ENCODE results near the gene TMEM184B. TPM values are rescaled to one million over a fixed set of nuclear protein-coding genes. Genes with fewer than 3 reads are reported as not detected.

The TMEM184B gene
- total and polyA plus RNA-seq, 2 of the 8 experiments (the other 6 are each of a cell fraction or from before 2014, with no cell fraction given), result 41.6 to 81.0 TPM

DNA sequence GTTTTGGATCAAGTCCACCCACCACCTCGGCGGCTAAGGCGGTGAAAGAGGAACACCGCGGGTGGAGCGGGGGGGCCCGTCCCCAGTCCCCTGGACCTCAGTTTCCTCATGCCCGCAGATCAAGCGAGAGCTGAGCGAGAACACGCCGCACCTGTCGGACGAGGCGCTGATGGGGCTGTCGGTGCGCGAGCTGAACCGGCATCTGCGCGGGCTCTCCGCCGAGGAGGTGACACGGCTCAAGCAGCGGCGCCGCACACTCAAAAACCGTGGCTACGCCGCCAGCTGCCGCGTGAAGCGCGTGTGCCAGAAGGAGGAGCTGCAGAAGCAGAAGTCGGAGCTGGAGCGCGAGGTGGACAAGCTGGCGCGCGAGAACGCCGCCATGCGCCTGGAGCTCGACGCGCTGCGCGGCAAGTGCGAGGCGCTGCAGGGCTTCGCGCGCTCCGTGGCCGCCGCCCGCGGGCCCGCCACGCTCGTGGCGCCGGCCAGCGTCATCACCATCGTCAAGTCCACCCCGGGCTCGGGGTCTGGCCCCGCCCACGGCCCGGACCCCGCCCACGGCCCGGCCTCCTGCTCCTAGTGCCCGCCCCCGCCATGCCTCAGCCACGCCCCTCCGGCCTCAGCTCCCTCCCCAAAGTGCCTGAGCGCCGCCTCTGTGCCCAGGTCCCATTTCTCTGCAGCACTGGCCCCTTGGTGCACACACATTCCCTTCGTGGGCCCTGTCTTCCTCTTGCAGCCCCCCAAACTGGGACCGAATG lies 58.3 kb downstream of the TMEM184B start:
- Histone ChIP-seq H4K20me1 (replicated peaks in 1 of 2; ENCODE audit: control insufficient read depth in 1 of 2, insufficient read depth in 2 of 2, low read length in 2 of 2) (peaks cover 7 to 20% of the 10 kb centered on the region in 2 experiments), H3K27me3 (replicated peaks in 1 of 4; ENCODE audit: control insufficient read depth in 3 of 4, extremely low read depth in 1 of 4, insufficient read depth in 3 of 4, low read length in 3 of 4) (peaks cover 0 to 16% (median 13%) of the 10 kb centered on the region in 4 experiments; a peak in 5 of 7 replicates), H2AK5ac (ENCODE audit: low read depth, low read length) (no peak overlapping the region), H3K4ac (replicated peaks; ENCODE audit: insufficient read length, low read depth, low read length) (no peak overlapping the region), H3K18ac (ENCODE audit: extremely low read depth, low read length) (no peak overlapping the region; the same call in 1 of the 2 replicates), H2BK20ac (ENCODE audit: low read length) (no peak overlapping the region), H3K79me1 (ENCODE audit: low read depth, low read length) (peaks cover 3% of the 10 kb centered on the region; the same call in 1 of the 2 replicates), H2AFZ (ENCODE audit: low read length) (peak overlapping the region; percentile 27; the same call in 1 of the 2 replicates), H4K91ac (replicated peaks; ENCODE audit: insufficient read length, low read length) (peak overlapping the region; percentile 63), H3K14ac (ENCODE audit: insufficient read length) (no peak overlapping the region), H4K5ac (ENCODE audit: insufficient read length, low read depth, low read length) (no peak overlapping the region), H3K79me2 (ENCODE audit: control insufficient read depth in 1 of 2, insufficient read depth in 2 of 2, low read length in 2 of 2) (no peaks in the 10 kb centered on the region), H3K23me2 (ENCODE audit: low read depth, low read length) (peaks cover 6% of the 10 kb centered on the region; the same call in 1 of the 2 replicates), H2BK120ac (replicated peaks; ENCODE audit: low read depth, low read length) (no peak overlapping the region), H2BK5ac (ENCODE audit: low read depth, low read length) (no peak overlapping the region), H2BK12ac (ENCODE audit: low read depth, low read length) (peak overlapping the region; percentile 55; the same call in 1 of the 2 replicates), H3K4me3 (ENCODE audit: extremely low read depth in 1 of 4, insufficient read depth in 2 of 4, low read depth in 3 of 4, low read length in 4 of 4) (peak overlapping the region; percentile 29 to 57 (median 38)), H3K4me2 (ENCODE audit: insufficient read depth in 1 of 2, low read depth in 2 of 2, low read length in 2 of 2) (peak overlapping the region; percentile 74 to 75), H4K8ac (ENCODE audit: extremely low read depth, insufficient read depth, low read length) (peak overlapping the region; percentile 69; the same call in 1 of the 2 replicates), H3K56ac (replicated peaks; ENCODE audit: insufficient read length, low read depth, low read length) (no peak overlapping the region), H3K9ac (replicated peaks in 1 of 4; ENCODE audit: extremely low read depth in 1 of 4, low read depth in 3 of 4, low read length in 3 of 4) (peak overlapping the region in 3 of 4 experiments; percentile 10 to 34 (median 31); a peak in 4 of 7 replicates), H2BK15ac (ENCODE audit: low read length) (no peak overlapping the region), H3K23ac (ENCODE audit: insufficient read length) (no peak overlapping the region), H3K36me3 (ENCODE audit: control insufficient read depth in 2 of 4, insufficient read depth in 4 of 4, low read length in 3 of 4) (no peaks in the 10 kb centered on the region), H3K27ac (ENCODE audit: low read depth, low read length) (no peak overlapping the region), H3K9me3 (ENCODE audit: insufficient read depth in 2 of 2, low read depth in 1 of 2, low read length in 1 of 2) (no peaks in the 10 kb centered on the region), H3K4me1 (replicated peaks in 1 of 4; ENCODE audit: control insufficient read depth in 3 of 4, insufficient read depth in 4 of 4, low read length in 3 of 4) (peaks cover 10 to 26% (median 17%) of the 10 kb centered on the region in 4 experiments)
- no peak for FAIRE-seq
- POLR2A ChIA-PET (ENCODE audit: partially characterized antibody), result interaction anchor here (0.6 to 5.8 kb wide), 11 partner anchors 11 to 133 kb away, joined by 3 to 65 read pairs (median 3); partner anchors contain the start of genes CSNK1E and MAFF
- DNase-seq (ENCODE audit: low read depth in 1 of 2, low spot score in 2 of 2), result peak; percentile 44 to 95
- 9% methylated on average over 69 of the region's 81 CpGs; no CpG with 5 or more reads in 1 of the 2 experiments for WGBS, 2 experiments (ENCODE audit: extremely low coverage in 1 of 2, insufficient coverage in 1 of 2, insufficient read length in 1 of 2, insufficient replicate concordance in 2 of 2, low coverage in 1 of 2, low lambda C conversion rate in 2 of 2, missing lambda C conversion rate in 1 of 2)
- CTCF ChIA-PET (ENCODE audit: partially characterized antibody), result interaction anchor here (0.6 to 3.3 kb wide), 7 partner anchors 9 to 122 kb away, joined by 3 to 12 read pairs (median 5); no protein-coding TSS in a partner anchor
- TF ChIP-seq TCF12 (IDR thresholded peaks at IDR 0.05; ENCODE audit: low read depth, low read length), result no peak
- TF ChIP-seq MAFK (IDR thresholded peaks at IDR 0.05; ENCODE audit: low read depth, low read length), result no peak
- TF ChIP-seq EGR1 (IDR thresholded peaks at IDR 0.05; ENCODE audit: borderline replicate concordance, low read depth, low read length), result peak; percentile 26; the same call in 1 of the 2 replicates
- TF ChIP-seq, protein P1, sequence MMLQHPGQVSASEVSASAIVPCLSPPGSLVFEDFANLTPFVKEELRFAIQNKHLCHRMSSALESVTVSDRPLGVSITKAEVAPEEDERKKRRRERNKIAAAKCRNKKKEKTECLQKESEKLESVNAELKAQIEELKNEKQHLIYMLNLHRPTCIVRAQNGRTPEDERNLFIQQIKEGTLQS (IDR thresholded peaks at IDR 0.05; ENCODE audit: insufficient read depth, low read depth, low read length), result no peak
- TF ChIP-seq FOSL1 (IDR thresholded peaks at IDR 0.05; ENCODE audit: insufficient read depth, low read depth, low read length), result no peak
- TF ChIP-seq, protein P2, sequence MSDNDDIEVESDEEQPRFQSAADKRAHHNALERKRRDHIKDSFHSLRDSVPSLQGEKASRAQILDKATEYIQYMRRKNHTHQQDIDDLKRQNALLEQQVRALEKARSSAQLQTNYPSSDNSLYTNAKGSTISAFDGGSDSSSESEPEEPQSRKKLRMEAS (IDR thresholded peaks at IDR 0.05), result peak; percentile 90
- no peak for TF ChIP-seq SUZ12 (IDR thresholded peaks at IDR 0.05; ENCODE audit: low read length)
- no peak for TF ChIP-seq CREB1 (IDR thresholded peaks at IDR 0.05)
